ENCODE measurements around the gene DOCK9. TPM values are rescaled to one million over a fixed set of nuclear protein-coding genes. Genes with fewer than 3 reads are reported as not detected.
A peak's percentile ranks its signal among the peaks of the same experiment; 100 is the strongest.

DOCK9 gene
- total RNA-seq (2014; rRNA removed; shearing (Covaris generic)) (34.9 and 57.7 TPM in 2 replicates), polyA plus RNA-seq (2016; fragmentation: Nextera tagmentation; extraction: Ambion mirVana) (7.3 and 8.5 TPM in 2 replicates)
- long read RNA-seq, partial matches to known transcripts, result 0 of 1 reads
- long read RNA-seq, other reads (novel, unspliced or antisense), result 1 of 1 reads

GRCh38 chr13:98977568-98978265 lies at the start of gene DOCK9:
Gene DOCK9 (minus strand): TSS chr13:98978064. CDS start chr13:98977909, 155 bp downstream.
- ATAC-seq, result peak; percentile 86
- no peaks in the 10 kb centered on the region; the same call in 1 of the 2 replicates for H3K79me2 ChIP-seq (replicated peaks; ENCODE audit: insufficient read depth)
- peak within 1 kb of the TSS; percentile 17; the same call in 1 of the 2 replicates for H3K4me2 ChIP-seq
- H4K20me1 ChIP-seq (replicated peaks; ENCODE audit: insufficient read depth), result no peaks in the 10 kb centered on the region
- peaks cover 42% of the 10 kb centered on the region for H3K4me1 Mint-ChIP-seq
- H3K4me3 Mint-ChIP-seq, result no peak within 1 kb of the TSS
- no peaks in the 10 kb centered on the region; the same call in 2 of the 3 replicates for H3K9me3 Mint-ChIP-seq
- DNase-seq (ENCODE audit: low spot score), result peak; percentile 60
- no peaks in the 10 kb centered on the region for H3K36me3 ChIP-seq (ENCODE audit: insufficient read depth)
- TF ChIP-seq, protein P1, sequence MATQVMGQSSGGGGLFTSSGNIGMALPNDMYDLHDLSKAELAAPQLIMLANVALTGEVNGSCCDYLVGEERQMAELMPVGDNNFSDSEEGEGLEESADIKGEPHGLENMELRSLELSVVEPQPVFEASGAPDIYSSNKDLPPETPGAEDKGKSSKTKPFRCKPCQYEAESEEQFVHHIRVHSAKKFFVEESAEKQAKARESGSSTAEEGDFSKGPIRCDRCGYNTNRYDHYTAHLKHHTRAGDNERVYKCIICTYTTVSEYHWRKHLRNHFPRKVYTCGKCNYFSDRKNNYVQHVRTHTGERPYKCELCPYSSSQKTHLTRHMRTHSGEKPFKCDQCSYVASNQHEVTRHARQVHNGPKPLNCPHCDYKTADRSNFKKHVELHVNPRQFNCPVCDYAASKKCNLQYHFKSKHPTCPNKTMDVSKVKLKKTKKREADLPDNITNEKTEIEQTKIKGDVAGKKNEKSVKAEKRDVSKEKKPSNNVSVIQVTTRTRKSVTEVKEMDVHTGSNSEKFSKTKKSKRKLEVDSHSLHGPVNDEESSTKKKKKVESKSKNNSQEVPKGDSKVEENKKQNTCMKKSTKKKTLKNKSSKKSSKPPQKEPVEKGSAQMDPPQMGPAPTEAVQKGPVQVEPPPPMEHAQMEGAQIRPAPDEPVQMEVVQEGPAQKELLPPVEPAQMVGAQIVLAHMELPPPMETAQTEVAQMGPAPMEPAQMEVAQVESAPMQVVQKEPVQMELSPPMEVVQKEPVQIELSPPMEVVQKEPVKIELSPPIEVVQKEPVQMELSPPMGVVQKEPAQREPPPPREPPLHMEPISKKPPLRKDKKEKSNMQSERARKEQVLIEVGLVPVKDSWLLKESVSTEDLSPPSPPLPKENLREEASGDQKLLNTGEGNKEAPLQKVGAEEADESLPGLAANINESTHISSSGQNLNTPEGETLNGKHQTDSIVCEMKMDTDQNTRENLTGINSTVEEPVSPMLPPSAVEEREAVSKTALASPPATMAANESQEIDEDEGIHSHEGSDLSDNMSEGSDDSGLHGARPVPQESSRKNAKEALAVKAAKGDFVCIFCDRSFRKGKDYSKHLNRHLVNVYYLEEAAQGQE (IDR thresholded peaks at IDR 0.05; ENCODE audit: unreplicated experiment), result no peak
- TF ChIP-seq CTCF (conservative IDR thresholded peaks at IDR 0.05; ENCODE audit: low read depth in 2 of 2) (no peak), ZNF331 (CRISPR knock-in tag; IDR thresholded peaks at IDR 0.05; ENCODE audit: low read depth) (no peak), EZH2phosphoT487 (IDR thresholded peaks at IDR 0.05; ENCODE audit: unreplicated experiment) (no peak), NANOG (IDR thresholded peaks at IDR 0.05; ENCODE audit: borderline replicate concordance) (no peak), POLR2AphosphoS5 (IDR thresholded peaks at IDR 0.05; ENCODE audit: low read depth) (no peak), JUNB (IDR thresholded peaks at IDR 0.05; ENCODE audit: unreplicated experiment) (no peak), EZH2 (IDR thresholded peaks at IDR 0.05; ENCODE audit: low read depth, unreplicated experiment) (no peak), CREB1 (CRISPR knock-in tag; IDR thresholded peaks at IDR 0.05; ENCODE audit: low read depth) (no peak), ZNF114 (CRISPR knock-in tag; IDR thresholded peaks at IDR 0.05) (no peak), STAT1 (IDR thresholded peaks at IDR 0.05; ENCODE audit: unreplicated experiment) (no peak)
- TF ChIP-seq, protein P2, sequence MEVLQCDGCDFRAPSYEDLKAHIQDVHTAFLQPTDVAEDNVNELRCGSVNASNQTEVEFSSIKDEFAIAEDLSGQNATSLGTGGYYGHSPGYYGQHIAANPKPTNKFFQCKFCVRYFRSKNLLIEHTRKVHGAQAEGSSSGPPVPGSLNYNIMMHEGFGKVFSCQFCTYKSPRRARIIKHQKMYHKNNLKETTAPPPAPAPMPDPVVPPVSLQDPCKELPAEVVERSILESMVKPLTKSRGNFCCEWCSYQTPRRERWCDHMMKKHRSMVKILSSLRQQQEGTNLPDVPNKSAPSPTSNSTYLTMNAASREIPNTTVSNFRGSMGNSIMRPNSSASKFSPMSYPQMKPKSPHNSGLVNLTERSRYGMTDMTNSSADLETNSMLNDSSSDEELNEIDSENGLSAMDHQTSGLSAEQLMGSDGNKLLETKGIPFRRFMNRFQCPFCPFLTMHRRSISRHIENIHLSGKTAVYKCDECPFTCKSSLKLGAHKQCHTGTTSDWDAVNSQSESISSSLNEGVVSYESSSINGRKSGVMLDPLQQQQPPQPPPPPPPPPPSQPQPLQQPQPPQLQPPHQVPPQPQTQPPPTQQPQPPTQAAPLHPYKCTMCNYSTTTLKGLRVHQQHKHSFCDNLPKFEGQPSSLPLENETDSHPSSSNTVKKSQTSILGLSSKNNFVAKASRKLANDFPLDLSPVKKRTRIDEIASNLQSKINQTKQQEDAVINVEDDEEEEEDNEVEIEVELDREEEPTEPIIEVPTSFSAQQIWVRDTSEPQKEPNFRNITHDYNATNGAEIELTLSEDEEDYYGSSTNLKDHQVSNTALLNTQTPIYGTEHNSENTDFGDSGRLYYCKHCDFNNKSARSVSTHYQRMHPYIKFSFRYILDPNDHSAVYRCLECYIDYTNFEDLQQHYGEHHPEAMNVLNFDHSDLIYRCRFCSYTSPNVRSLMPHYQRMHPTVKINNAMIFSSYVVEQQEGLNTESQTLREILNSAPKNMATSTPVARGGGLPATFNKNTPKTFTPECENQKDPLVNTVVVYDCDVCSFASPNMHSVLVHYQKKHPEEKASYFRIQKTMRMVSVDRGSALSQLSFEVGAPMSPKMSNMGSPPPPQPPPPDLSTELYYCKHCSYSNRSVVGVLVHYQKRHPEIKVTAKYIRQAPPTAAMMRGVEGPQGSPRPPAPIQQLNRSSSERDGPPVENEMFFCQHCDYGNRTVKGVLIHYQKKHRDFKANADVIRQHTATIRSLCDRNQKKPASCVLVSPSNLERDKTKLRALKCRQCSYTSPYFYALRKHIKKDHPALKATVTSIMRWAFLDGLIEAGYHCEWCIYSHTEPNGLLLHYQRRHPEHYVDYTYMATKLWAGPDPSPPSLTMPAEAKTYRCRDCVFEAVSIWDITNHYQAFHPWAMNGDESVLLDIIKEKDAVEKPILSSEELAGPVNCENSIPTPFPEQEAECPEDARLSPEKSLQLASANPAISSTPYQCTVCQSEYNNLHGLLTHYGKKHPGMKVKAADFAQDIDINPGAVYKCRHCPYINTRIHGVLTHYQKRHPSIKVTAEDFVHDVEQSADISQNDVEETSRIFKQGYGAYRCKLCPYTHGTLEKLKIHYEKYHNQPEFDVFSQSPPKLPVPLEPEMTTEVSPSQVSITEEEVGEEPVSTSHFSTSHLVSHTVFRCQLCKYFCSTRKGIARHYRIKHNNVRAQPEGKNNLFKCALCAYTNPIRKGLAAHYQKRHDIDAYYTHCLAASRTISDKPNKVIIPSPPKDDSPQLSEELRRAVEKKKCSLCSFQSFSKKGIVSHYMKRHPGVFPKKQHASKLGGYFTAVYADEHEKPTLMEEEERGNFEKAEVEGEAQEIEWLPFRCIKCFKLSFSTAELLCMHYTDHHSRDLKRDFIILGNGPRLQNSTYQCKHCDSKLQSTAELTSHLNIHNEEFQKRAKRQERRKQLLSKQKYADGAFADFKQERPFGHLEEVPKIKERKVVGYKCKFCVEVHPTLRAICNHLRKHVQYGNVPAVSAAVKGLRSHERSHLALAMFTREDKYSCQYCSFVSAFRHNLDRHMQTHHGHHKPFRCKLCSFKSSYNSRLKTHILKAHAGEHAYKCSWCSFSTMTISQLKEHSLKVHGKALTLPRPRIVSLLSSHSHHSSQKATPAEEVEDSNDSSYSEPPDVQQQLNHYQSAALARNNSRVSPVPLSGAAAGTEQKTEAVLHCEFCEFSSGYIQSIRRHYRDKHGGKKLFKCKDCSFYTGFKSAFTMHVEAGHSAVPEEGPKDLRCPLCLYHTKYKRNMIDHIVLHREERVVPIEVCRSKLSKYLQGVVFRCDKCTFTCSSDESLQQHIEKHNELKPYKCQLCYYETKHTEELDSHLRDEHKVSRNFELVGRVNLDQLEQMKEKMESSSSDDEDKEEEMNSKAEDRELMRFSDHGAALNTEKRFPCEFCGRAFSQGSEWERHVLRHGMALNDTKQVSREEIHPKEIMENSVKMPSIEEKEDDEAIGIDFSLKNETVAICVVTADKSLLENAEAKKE (CRISPR knock-in tag; IDR thresholded peaks at IDR 0.05), result no peak
- TF ChIP-seq, protein P3, sequence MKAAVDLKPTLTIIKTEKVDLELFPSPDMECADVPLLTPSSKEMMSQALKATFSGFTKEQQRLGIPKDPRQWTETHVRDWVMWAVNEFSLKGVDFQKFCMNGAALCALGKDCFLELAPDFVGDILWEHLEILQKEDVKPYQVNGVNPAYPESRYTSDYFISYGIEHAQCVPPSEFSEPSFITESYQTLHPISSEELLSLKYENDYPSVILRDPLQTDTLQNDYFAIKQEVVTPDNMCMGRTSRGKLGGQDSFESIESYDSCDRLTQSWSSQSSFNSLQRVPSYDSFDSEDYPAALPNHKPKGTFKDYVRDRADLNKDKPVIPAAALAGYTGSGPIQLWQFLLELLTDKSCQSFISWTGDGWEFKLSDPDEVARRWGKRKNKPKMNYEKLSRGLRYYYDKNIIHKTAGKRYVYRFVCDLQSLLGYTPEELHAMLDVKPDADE (IDR thresholded peaks at IDR 0.05), result no peak
- no peak within 1 kb of the TSS for H2AFZ ChIP-seq
- no peaks in the 10 kb centered on the region for H3K36me3 Mint-ChIP-seq (ENCODE audit: low read depth)
- no peaks in the 10 kb centered on the region for H3K9me2 ChIP-seq (ENCODE audit: insufficient read depth)
- H3F3A ChIP-seq (replicated peaks; ENCODE audit: low read depth), result no peaks in the 10 kb centered on the region
- peak within 1 kb of the TSS; percentile 82; the same call in 1 of the 2 replicates for H3K27ac Mint-ChIP-seq
- H3K27me3 ChIP-seq (ENCODE audit: insufficient read depth), result no peaks in the 10 kb centered on the region
- no peak within 1 kb of the TSS for H3K4me3 ChIP-seq
- peak within 1 kb of the TSS; percentile 35; the same call in 1 of the 2 replicates for H3K27ac ChIP-seq (ENCODE audit: low read depth)
- peaks cover 4% of the 10 kb centered on the region for H3K27me3 Mint-ChIP-seq (ENCODE audit: insufficient read depth, low read depth, poor library complexity)
- H3K4me1 ChIP-seq (ENCODE audit: insufficient read depth), result peaks cover 45% of the 10 kb centered on the region
